GM21529 (cell line): ENCODE measurements around the gene KCND1.
"Not testable (repeated sequence)": the region's sequence is repeated elsewhere in the genome, so short reads cannot be mapped to it uniquely, and the experiment has no call there.

ENCODE experiments used
- ATAC-seq: cut with Tn5 transposase; IDR thresholded peaks from one replicate; pipeline ENCODE4 v1.9.1; 2021; ENCODE audit not compliant: unreplicated experiment

Gene KCND1

GRCh38 chrX:48971249-48972219, at the start of gene KCND1:
TSS of gene KCND1 (minus strand) at chrX:48971844. CDS start at chrX:48970271, 1,573 bp downstream.
- no peak for ATAC-seq

- no peak for ATAC-seq
These were observed 48.1 kb upstream of the KCND1 start for GRCh38 chrX:49019599-49020249.

- no peak for ATAC-seq
These were observed 47.4 kb upstream of the KCND1 start for GRCh38 chrX:49019050-49019449.

- ATAC-seq: no peak
These were observed 32.1 kb upstream of the KCND1 start for GRCh38 chrX:49003696-49004095.

- peak; percentile 79 for ATAC-seq
These were observed 30.7 kb upstream of the KCND1 start, which contains the start of gene GRIPAP1 for GRCh38 chrX:49002091-49002935. TSS of gene GRIPAP1 (minus strand) at chrX:49002264. CDS start at chrX:49002229, 35 bp downstream.

- peak; percentile 25 for ATAC-seq
These were observed 30.0 kb upstream of the KCND1 start for GRCh38 chrX:49001521-49002090.

GRCh38 chrX:49000636-49001035, 29.0 kb upstream of the KCND1 start:
- no peak for ATAC-seq

GRCh38 chrX:48999030-48999429, 27.4 kb upstream of the KCND1 start:
- ATAC-seq: no peak

GRCh38 chrX:48998391-48998790, 26.7 kb upstream of the KCND1 start:
- ATAC-seq: no peak

- ATAC-seq: no peak
These were observed 26.2 kb upstream of the KCND1 start for GRCh38 chrX:48997865-48998264.

- ATAC-seq: no peak
These were observed 25.8 kb upstream of the KCND1 start for GRCh38 chrX:48997455-48997854.

- ATAC-seq: no peak
These were observed 25.3 kb upstream of the KCND1 start for GRCh38 chrX:48996969-48997368.

GRCh38 chrX:48992341-48992740, 20.7 kb upstream of the KCND1 start:
- ATAC-seq: no peak

- ATAC-seq: no peak
These were observed 17.8 kb upstream of the KCND1 start for GRCh38 chrX:48989483-48989882.

GRCh38 chrX:48983896-48984295, 12.3 kb upstream of the KCND1 start:
- ATAC-seq: no peak

GRCh38 chrX:48983081-48983480, 11.4 kb upstream of the KCND1 start:
- no peak for ATAC-seq

GRCh38 chrX:48981178-48981577, 9.5 kb upstream of the KCND1 start:
- ATAC-seq: no peak

- ATAC-seq: not testable (repeated sequence)
These were observed 8.7 kb upstream of the KCND1 start for GRCh38 chrX:48980341-48980740.

GRCh38 chrX:48978226-48978625, 6.6 kb upstream of the KCND1 start:
- ATAC-seq: no peak

- ATAC-seq: no peak
These were observed 4.4 kb upstream of the KCND1 start for GRCh38 chrX:48976086-48976485.

GRCh38 chrX:48975541-48975940, 3.9 kb upstream of the KCND1 start:
- ATAC-seq: no peak
